BE2C (cell line): ENCODE measurements around the gene ZAP70.

Experiments used
- DNase-seq: peaks from one replicate; pipeline ENCODE4 v3.0.0-alpha.2; 2020
- H3K27me3 ChIP-seq: fragments of 250-450 bp; sonication (Bioruptor Pico); 2 replicates; pipeline ENCODE4 v1.5.1; 2020; ENCODE audit warnings: mild to moderate bottlenecking
- H3K36me3 ChIP-seq: fragments of 250-450 bp; sonication (Bioruptor Pico); 2 replicates; pipeline ENCODE4 v1.5.1; 2020; ENCODE audit warnings: mild to moderate bottlenecking
- H3K4me1 ChIP-seq: fragments of 250-450 bp; sonication (Bioruptor Pico); 2 replicates; pipeline ENCODE4 v1.5.1; 2020
- H3K4me3 ChIP-seq: 2 replicates; pipeline ENCODE4 v1.5.1; 2011; ENCODE audit warnings: low read depth, low read length
- H3K9me3 ChIP-seq: fragments of 250-450 bp; sonication (Bioruptor Pico); 2 replicates; pipeline ENCODE4 v1.5.1; 2020
- TF ChIP-seq, protein P1 (sequence below): IDR thresholded peaks from 2 replicates; pipeline ENCODE4 v1.5.1; 2012; ENCODE audit warnings: mild to moderate bottlenecking, low read depth, low read length

ZAP70 gene

DNA sequence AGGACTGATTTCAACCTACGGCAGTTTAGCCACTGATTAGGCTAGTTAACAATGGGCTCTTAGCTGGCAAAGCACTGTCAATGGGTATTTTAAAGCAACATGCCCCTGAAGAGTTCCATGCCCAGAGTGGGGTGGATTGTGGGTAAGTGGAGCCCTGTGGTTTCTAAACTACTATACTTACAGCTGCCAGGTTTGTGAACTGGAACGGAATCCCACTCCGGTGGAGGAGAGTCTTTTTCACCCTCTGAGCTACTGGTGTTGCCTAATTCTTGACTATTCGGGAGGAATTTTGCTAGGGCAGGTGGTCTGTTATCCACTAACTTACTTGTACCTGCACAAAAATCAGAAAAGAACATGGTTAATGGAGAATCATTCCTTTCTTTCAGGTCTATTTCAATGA lies 52.6 kb downstream of the ZAP70 start:
- Histone ChIP-seq H3K36me3 (no peaks in the 10 kb centered on the region), H3K4me1 (no peaks in the 10 kb centered on the region), H3K9me3 (no peaks in the 10 kb centered on the region), H3K27me3 (no peaks in the 10 kb centered on the region), H3K4me3 (no peak overlapping the region)
- TF ChIP-seq, protein P1, sequence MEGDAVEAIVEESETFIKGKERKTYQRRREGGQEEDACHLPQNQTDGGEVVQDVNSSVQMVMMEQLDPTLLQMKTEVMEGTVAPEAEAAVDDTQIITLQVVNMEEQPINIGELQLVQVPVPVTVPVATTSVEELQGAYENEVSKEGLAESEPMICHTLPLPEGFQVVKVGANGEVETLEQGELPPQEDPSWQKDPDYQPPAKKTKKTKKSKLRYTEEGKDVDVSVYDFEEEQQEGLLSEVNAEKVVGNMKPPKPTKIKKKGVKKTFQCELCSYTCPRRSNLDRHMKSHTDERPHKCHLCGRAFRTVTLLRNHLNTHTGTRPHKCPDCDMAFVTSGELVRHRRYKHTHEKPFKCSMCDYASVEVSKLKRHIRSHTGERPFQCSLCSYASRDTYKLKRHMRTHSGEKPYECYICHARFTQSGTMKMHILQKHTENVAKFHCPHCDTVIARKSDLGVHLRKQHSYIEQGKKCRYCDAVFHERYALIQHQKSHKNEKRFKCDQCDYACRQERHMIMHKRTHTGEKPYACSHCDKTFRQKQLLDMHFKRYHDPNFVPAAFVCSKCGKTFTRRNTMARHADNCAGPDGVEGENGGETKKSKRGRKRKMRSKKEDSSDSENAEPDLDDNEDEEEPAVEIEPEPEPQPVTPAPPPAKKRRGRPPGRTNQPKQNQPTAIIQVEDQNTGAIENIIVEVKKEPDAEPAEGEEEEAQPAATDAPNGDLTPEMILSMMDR: no peak
- no peak for DNase-seq

DNA sequence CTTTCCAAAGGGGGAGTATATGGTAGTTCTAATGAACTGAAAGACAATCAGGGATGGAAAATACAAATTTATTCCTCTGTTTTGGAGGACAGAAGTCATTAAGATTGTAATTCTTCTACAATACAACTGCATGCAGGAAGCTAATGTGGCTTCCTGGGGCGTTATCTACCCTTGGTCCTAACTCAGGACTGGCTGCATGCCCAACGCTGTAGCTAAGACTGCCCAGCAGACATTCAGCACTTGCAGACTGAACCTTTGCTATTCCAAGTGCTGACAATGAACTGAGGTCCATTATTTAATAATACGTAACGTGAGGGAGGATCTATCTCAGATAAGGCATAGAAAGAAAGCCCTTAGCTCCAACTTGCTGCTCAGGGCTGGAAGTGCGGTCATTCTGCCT lies 53.2 kb downstream of the ZAP70 start:
- H3K9me3 ChIP-seq: no peaks in the 10 kb centered on the region
- H3K4me1 ChIP-seq: no peaks in the 10 kb centered on the region
- no peak for DNase-seq
- H3K36me3 ChIP-seq: no peaks in the 10 kb centered on the region
- no peaks in the 10 kb centered on the region for H3K27me3 ChIP-seq
- TF ChIP-seq, protein P1: no peak
- no peak overlapping the region for H3K4me3 ChIP-seq

DNA sequence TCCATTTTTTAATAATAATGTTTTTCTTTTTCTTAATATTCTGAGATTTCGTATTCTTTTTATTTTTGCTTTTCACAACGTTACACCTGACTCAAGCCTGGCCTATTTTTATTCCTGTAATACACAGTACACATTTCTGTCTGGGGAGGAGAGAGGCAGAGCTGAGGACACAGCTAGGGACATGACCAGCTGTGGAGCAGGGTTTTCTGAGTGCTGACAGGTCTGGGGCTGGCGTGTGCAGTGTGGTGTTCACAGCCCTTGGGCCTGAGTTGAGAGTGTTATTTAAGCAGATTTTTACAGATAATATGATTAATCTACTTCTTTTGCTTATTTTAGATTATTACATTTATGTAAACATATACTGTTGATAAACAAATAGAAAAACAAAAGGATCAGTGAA lies 55.9 kb downstream of the ZAP70 start:
- Histone ChIP-seq H3K4me1 (no peaks in the 10 kb centered on the region), H3K36me3 (no peaks in the 10 kb centered on the region), H3K27me3 (no peaks in the 10 kb centered on the region), H3K4me3 (no peak overlapping the region), H3K9me3 (no peaks in the 10 kb centered on the region)
- TF ChIP-seq, protein P1: no peak
- DNase-seq: no peak

DNA sequence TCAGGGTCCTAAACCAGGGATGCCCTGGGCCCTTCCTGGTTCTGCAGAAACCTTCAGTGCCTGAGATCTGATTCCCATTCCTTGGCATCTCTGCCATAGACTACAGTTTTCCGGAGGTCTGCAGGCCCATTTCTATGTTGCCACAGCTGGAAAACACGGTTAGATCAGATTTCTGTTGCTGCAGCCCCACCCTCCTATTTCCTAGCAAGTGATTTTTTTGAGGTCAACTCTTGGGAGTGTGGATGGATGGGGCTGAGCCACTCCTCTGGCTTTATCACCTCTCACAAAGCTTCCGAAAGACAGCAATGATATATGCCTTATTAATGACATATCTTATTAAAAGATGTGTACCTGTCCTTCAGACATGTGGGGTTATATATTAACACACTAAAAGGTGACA lies 56.3 kb downstream of the ZAP70 start:
- no peaks in the 10 kb centered on the region for H3K9me3 ChIP-seq
- no peak overlapping the region for H3K4me3 ChIP-seq
- DNase-seq: no peak
- H3K36me3 ChIP-seq: no peaks in the 10 kb centered on the region
- no peaks in the 10 kb centered on the region for H3K4me1 ChIP-seq
- TF ChIP-seq, protein P1: no peak
- no peaks in the 10 kb centered on the region for H3K27me3 ChIP-seq

DNA sequence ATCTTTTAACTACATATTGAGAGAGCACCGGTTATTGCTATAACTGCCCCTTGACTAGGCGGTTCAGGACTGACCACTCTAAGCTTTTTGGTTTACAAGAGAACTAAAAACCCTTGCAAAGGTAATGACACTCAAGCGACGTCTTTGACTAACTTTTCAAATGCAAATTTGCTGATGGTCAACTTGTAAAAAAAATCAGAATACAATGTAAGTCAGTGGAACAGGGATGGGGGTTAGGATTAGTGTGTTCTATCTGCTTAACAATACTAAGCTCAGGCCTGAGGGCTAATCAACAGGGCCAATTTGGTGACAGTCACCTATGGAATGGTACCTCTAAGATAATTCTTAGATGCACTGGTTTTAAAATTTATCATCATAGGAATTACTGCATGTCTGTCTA lies 57.1 kb downstream of the ZAP70 start:
- Histone ChIP-seq H3K9me3 (no peaks in the 10 kb centered on the region), H3K4me1 (no peaks in the 10 kb centered on the region), H3K4me3 (no peak overlapping the region), H3K27me3 (no peaks in the 10 kb centered on the region), H3K36me3 (no peaks in the 10 kb centered on the region)
- no peak for DNase-seq
- TF ChIP-seq, protein P1: no peak

DNA sequence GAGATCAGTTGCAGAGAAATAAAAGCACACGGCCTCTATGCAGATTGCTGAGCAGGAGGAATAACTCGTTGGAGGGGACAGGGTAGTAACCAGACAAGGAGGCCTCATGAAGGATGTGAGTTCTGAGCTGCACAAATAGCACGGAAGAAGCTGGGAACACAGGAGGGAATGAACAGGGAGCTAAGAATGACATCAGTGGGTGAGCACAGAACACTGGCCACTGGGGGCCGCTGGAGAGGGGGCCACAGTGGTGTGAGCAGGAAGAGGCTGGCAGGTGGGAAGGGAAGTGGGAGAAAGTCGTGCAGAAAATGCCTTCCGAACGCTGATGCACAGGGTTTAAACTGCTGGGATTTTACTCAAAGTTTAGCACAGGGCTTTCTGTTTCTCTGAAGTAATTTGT lies 61.0 kb downstream of the ZAP70 start:
- Histone ChIP-seq H3K36me3 (no peaks in the 10 kb centered on the region), H3K4me3 (no peak overlapping the region), H3K27me3 (no peaks in the 10 kb centered on the region), H3K4me1 (no peaks in the 10 kb centered on the region), H3K9me3 (no peaks in the 10 kb centered on the region)
- TF ChIP-seq, protein P1: peak; percentile 50
- DNase-seq: peak; percentile 28
